ENCODE data around the gene ARMH4. TPM values are rescaled to one million over a fixed set of nuclear protein-coding genes. Genes with fewer than 3 reads are reported as not detected.

Gene ARMH4
- total RNA-seq, 2 donors from 2014 or later: 0.14 TPM; not detected in 1

DNA sequence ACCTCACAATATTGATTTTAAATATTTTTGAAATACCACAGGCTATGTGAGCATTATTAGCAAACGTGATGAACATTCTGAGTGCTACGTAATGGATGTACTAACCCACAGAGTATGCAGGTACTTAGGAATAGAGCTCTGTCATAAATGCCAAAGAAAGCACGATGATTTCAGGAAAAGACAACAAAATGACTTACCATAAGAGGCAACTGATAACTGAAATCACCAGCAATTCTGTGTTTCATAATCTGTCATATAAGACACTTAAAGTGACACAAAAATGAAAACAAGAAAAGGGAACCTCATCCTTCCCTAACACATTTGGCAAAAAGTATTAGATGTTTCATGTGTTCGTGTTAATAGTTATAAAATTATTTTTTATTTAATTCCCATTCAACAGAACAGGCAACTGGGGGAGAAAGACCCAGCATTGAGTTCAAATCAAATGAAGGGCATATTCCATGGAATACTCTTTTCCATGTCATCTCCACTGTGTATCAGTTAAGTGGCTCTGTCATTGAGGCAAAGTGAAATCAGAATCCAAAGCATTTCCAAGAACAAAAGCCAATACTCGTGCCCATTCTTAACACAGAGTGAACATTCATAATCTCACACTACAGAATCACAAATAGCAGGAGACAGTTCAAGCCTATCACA is 30.4 kb downstream of the ARMH4 start:
- Mint-ChIP-seq H3K9me3 (peaks cover 5 to 10% of the 10 kb centered on the region in 2 donors), H3K27ac (no peak overlapping the region), H3K36me3 (peaks cover 7 to 11% of the 10 kb centered on the region in 2 donors)
- no peak for DNase-seq (ENCODE audit: low spot score in 2 of 2)
- no peak for ATAC-seq

DNA sequence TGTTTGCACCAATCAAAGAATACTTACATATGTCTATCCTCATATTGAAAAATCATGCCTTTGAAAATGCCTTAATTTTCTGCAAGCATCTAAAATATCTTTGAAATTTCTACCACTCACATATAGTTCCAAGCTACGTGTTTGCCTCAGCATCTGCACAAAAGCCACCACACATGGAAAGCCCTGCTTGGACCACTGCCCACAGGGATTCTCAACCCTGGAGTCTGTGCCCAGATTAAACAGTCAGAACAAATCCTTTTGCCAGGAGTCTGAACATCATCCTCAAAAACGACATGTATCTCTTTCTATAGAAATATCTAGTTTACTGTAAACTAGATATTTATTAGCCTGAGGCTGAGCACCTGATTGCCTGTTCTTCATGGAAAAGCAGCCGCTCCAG is 32.6 kb downstream of the ARMH4 start:
- ATAC-seq: no peak
- H3K36me3 Mint-ChIP-seq: no peaks in the 10 kb centered on the region
- no peak for DNase-seq (ENCODE audit: low spot score in 2 of 2)
- H3K27ac Mint-ChIP-seq: no peak overlapping the region
- no peaks in the 10 kb centered on the region for H3K9me3 Mint-ChIP-seq

DNA sequence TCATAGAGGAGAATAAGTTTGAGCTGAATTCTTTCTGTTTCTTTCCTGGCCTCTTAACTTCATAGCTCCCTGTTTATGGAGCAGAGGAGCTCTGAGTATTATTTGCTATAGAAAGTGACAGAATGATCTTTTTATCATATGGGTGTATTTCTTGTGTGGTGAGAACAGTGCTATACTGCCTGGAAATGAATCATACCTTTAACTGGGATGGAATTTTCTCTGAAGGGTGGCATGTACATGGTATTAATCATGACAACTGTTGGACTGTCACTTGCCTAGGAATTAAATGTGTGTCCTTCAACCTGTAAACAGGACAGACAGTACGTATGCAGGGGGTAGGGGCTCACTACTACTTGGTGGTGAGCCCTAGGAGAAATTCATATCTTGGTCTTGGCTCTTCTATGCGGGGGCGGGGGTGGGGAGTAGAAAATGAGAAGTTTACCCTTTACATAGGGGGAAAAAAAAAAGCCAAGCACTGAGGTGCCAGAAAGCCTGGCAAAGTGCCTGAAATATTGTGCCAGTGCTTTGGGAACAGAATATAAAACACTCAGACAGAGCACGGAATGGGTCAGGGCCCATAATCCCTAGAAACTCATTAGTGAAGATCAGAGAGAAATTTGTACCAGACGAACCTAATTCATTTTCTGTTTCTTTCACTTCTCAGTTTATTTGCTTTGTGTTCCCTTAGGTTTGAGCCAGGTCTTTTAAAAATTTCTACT is 33.8 kb downstream of the ARMH4 start:
- ATAC-seq: no peak
- Mint-ChIP-seq H3K27ac (no peak overlapping the region), H3K36me3 (no peaks in the 10 kb centered on the region), H3K9me3 (no peaks in the 10 kb centered on the region)
- no peak for DNase-seq (ENCODE audit: low spot score in 2 of 2)

DNA sequence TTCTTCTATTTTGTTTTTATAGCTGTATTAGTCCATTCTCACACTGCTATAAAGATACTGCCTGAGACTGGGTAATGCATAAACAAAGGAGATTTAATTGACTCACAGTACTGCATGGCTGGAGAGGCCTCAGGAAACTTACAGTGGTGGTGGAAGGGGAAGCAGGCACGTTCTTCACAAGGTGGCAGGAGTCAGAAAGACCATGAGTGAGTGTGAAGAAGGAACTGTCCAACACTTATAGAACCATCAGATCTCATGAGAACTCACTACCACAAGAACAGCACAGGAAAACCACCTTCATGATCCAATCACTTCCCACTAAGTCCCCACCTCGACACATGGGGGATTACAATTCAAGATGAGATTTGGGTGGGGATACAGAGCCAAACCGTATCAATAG is 42.3 kb downstream of the ARMH4 start:
- ATAC-seq (no peak), DNase-seq (ENCODE audit: low spot score in 2 of 2) (no peak)
- no peaks in the 10 kb centered on the region for H3K9me3 Mint-ChIP-seq
- no peak overlapping the region for H3K27ac Mint-ChIP-seq
- H3K36me3 Mint-ChIP-seq: no peaks in the 10 kb centered on the region

DNA sequence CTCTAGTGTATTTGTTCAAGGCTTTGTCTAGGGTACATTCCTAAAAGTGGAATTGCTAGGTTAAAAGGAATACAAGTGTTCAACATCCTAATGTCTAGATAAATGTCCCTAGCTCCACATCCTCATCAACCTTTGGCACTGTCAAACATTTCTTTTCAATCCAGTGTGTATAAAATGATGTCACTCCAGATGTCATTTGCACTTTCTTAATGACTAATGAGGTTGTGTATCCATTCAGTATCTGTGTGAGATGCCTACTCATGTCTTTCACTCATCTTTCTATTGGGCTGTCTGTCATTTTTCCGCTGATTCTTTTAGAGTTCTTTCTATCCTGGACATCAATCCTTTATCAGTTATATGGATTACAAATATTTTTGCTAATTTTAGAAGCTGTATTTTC is 43.3 kb downstream of the ARMH4 start:
- DNase-seq (ENCODE audit: low spot score in 2 of 2) (no peak), ATAC-seq (peak; percentile 37 to 89)
- H3K27ac Mint-ChIP-seq: no peak overlapping the region
- H3K9me3 Mint-ChIP-seq: no peaks in the 10 kb centered on the region
- no peaks in the 10 kb centered on the region for H3K36me3 Mint-ChIP-seq

DNA sequence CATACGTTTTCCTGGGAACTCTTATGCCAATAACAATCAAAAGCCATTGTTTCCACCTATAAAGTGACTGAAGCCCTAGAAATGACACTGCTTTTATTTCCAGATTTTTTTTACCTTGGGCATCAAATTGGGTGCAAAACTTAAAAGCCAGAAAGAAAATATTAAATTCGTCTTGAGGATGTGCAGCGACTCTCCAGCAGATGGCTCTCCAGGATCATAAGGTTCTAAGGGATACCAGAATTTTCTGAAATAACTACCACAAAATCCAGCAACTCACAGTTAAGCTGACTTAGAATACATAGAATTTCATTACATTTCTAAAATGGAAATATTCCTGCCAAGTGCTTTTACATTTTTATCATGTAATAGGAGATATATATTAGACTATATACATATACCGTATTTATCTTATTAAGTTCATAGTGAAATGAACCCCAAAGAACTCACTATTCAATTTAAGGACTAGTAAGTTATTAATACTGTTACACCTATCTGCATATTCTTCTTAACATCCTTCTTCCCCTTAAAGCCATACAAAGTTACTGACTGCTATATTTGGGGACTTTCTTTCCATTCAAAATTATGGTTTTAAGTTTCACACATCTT is 44.0 kb downstream of the ARMH4 start:
- DNase-seq (ENCODE audit: low spot score in 2 of 2) (peak in 1 of 2 donors; percentile 34), ATAC-seq (no peak)
- Mint-ChIP-seq H3K36me3 (no peaks in the 10 kb centered on the region), H3K9me3 (no peaks in the 10 kb centered on the region), H3K27ac (no peak overlapping the region)

DNA sequence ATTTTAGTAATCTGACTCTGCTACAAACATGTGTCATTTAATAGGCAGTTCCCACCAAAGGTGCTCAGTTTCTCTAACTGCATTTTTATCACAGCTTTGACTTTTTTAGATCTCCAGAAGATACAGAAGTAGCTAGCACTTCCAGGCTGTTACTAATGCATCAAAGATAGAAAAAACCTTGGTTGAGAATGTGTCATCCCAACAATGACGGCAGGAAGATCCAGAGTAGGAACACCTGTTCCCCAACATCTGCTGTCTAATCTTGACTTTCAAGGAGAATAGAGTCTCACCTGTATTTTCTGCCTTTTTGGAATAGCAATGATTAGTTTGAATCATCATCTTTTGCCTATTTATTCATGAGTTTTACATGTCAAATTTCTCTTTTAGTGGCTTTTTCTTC is 45.0 kb downstream of the ARMH4 start:
- Mint-ChIP-seq H3K36me3 (no peaks in the 10 kb centered on the region), H3K27ac (no peak overlapping the region), H3K9me3 (no peaks in the 10 kb centered on the region)
- DNase-seq (ENCODE audit: low spot score in 2 of 2) (no peak), ATAC-seq (no peak)

DNA sequence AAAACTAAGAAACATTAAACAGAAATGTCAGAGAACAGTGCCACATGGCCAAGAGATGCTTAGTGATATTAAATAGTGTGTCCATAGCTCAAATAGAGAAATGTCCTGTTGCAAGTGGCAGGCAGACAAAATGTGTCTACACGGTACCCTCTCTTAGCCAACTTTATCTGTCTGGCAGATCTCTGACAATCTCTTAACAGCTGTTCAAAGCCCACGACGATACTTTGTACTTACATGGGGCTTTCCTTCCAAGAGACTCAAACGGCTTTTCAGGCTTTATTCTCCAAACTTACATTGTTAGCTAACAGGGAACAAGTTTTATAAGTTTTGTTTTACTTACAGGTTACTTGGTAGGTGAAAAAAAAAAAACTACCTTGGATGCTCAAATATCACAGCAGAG is 45.6 kb downstream of the ARMH4 start:
- no peak overlapping the region for H3K27ac Mint-ChIP-seq
- DNase-seq (ENCODE audit: low spot score in 2 of 2) (no peak), ATAC-seq (no peak)
- no peaks in the 10 kb centered on the region for H3K36me3 Mint-ChIP-seq
- H3K9me3 Mint-ChIP-seq: no peaks in the 10 kb centered on the region

DNA sequence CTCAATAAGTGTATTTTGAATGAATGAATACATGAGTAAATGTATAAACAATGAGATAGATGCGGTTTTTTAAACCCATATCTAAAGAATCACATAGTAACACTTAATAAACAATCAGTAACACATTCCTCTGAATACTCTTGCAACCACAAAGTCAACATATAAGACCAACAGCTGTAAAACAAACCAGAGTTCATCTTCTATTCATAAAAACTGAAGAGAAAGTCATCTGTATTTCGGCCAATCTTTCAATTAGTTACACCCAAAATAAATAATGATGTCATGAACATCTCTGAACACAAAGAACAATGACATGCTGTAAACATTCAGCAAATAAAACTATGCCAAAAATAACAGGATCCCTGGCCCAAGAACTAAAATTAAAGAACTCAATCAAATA is 47.2 kb downstream of the ARMH4 start:
- no peak for ATAC-seq
- Mint-ChIP-seq H3K36me3 (no peaks in the 10 kb centered on the region), H3K9me3 (no peaks in the 10 kb centered on the region), H3K27ac (no peak overlapping the region)
- DNase-seq (ENCODE audit: low spot score in 2 of 2): no peak

DNA sequence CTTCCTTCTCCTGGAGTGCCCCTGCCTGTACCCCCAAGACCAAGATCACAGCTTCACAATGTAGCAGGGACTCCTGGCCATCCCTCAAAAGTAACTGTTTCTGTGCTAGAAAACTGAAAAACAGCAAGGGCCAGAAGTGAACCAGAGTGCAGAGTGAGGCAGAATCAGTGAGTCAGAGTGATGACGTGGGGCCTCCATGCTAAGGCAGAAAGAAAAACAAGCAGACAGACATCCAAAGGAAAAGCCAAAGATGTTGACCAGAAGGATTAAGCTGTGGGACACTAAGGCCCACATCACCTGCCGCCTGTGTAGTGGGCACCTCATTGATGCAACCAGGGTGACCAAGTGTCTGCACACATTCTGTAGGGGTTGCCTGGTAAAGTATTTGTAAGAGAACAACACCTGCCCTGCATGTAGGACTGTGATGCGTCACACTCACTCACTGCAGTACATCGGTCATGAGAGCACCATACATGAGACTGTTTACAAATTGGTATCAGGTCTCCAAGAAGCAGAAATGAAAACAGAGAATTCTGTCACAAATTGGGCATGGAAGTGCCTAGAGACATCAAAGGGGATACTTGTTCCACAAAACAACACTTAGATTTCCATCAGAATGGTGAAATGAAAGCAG is 51.2 kb downstream of the ARMH4 start:
- Mint-ChIP-seq H3K9me3 (no peaks in the 10 kb centered on the region), H3K36me3 (no peaks in the 10 kb centered on the region), H3K27ac (no peak overlapping the region)
- ATAC-seq (peak in 1 of 2 donors; percentile 84), DNase-seq (ENCODE audit: low spot score in 2 of 2) (no peak)

DNA sequence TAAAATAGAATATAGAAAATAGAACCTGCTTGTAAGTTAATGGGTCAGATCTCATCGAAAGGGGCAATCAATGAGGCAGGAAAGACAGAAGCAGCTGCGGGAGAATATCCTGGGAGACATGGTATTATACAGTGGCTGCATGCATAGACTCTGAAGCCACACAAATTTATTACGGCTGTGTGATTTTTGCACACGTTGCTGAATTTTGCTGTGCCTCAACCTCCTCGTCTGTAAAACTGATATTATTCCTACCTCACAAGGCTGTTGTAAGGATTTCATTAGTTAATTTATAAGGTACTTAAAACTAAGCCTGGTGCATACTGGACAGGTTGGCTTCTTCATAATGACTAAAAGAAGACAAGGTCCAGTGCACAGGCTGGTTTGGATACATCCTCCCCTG is 52.3 kb downstream of the ARMH4 start:
- DNase-seq (ENCODE audit: low spot score in 2 of 2) (no peak), ATAC-seq (no peak)
- Mint-ChIP-seq H3K9me3 (no peaks in the 10 kb centered on the region), H3K36me3 (no peaks in the 10 kb centered on the region), H3K27ac (no peak overlapping the region)

DNA sequence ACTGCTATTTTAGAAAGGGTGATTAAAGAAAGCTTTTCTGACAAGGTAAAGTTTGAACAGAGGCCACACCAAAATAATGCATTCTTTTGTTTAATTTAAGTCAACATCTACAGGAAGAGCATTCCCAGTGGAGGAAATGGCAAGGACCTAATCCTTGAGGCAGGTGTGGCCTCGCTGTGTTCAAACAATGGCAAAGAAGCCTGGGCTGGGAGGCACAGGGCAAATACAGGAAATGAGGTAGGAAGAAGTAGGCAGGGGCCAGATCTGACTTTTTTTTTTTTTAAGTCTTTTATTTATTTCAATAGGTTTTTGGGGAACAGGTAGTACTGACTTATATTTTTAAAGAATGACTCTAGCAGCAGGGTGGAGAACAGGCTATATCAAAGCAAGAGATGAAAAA is 53.5 kb downstream of the ARMH4 start:
- Mint-ChIP-seq H3K27ac (no peak overlapping the region), H3K36me3 (no peaks in the 10 kb centered on the region), H3K9me3 (no peaks in the 10 kb centered on the region)
- DNase-seq (ENCODE audit: low spot score in 2 of 2) (no peak), ATAC-seq (no peak)

DNA sequence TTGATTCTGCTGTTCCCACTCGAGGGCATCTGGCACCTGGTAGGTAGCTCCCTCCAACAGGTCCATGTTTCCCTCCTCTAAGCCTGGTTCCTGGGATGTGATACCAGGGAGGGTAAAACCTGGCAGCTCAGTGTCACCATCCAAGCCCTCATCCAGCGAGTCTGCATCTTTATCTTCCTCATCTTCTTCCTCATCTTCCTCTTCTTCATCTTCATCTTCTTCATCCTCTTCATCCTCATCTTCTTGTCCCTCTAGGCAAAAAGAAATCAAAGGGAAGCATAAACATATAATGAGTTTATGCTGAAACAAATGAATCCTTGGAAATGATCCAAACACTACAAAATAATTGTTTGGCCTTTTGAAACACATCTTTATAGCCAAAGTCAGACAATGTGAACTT is 55.3 kb downstream of the ARMH4 start:
- Mint-ChIP-seq H3K27ac (peak overlapping the region in 1 of 2 donors; percentile 86), H3K36me3 (no peaks in the 10 kb centered on the region), H3K9me3 (no peaks in the 10 kb centered on the region)
- DNase-seq (ENCODE audit: low spot score in 2 of 2) (no peak), ATAC-seq (no peak)

DNA sequence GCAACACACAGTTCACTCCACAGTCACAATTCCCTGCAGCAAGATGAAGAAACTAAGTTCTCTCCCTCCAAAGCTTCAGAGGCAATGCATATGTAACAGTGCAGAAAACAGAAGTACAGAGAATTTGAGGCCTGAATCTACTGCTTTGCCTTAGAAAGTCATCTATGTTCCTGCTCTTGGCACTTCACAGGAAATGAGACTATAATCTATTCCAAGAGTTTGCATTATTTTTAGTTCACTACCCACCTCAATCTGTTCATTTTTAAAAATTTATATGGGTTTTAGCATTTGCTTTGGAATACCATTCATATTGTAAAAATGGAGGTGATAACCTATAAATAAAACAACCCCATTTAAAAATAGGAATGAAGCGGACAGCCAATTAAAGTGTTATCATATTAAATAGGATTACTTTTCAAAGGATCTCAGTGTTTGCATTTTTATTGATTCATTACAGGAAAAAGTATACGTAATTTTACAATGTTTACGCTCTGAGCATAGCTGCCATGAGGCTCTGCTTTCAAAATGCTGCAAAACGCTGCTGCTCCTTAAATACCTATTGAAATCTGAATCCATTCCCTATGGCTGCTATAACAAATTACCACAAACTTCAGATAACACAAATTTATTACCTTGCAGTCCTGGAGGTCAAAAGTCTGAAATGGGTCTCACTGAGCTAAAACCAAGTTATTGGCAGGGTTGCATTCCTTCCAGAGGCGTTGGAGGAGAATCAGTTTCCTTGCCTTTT is 60.0 kb downstream of the ARMH4 start:
- DNase-seq (ENCODE audit: low spot score in 2 of 2) (no peak), ATAC-seq (no peak)
- Mint-ChIP-seq H3K27ac (no peak overlapping the region), H3K9me3 (no peaks in the 10 kb centered on the region), H3K36me3 (no peaks in the 10 kb centered on the region)

DNA sequence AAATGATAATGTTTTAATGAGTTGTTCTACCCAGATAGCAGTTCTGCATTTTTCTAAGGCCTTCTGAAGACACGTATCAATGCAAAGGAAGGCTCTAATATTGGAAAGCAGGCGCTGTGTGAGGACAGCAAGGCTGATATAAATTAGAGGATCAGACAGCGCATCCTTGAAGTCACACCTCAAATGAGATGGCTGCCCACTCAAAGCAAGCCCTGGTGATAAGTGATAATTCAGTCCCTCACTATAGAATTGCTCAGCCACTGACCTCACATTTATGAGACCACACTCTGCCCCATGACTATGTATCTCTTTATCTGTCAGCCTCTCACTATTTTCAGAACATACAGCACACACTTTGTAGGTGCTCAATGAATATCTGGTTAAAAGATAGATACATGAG is 62.4 kb downstream of the ARMH4 start:
- H3K9me3 Mint-ChIP-seq: no peaks in the 10 kb centered on the region
- no peak for ATAC-seq
- no peaks in the 10 kb centered on the region for H3K36me3 Mint-ChIP-seq
- H3K27ac Mint-ChIP-seq: no peak overlapping the region
- no peak for DNase-seq (ENCODE audit: low spot score in 2 of 2)

DNA sequence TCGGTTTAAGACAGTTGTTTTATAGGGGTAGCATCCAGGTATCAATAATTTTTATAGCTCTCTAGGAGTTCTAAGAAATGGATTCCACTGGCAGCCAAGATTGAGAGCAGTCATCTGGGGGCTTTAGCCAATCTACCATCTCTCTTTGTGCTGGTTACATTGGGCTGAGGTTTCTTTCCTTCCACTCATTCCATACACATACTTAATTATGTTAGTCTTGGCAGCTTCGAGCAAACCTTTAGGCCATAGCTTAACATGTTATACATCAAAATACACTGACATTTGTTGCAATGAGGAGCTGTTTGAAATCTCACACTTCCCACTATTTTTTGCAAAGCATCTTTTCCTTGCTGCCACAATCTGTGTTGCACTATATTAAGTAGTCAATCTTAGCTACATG is 63.1 kb downstream of the ARMH4 start:
- Mint-ChIP-seq H3K27ac (no peak overlapping the region), H3K36me3 (no peaks in the 10 kb centered on the region), H3K9me3 (no peaks in the 10 kb centered on the region)
- ATAC-seq (no peak), DNase-seq (ENCODE audit: low spot score in 2 of 2) (no peak)

DNA sequence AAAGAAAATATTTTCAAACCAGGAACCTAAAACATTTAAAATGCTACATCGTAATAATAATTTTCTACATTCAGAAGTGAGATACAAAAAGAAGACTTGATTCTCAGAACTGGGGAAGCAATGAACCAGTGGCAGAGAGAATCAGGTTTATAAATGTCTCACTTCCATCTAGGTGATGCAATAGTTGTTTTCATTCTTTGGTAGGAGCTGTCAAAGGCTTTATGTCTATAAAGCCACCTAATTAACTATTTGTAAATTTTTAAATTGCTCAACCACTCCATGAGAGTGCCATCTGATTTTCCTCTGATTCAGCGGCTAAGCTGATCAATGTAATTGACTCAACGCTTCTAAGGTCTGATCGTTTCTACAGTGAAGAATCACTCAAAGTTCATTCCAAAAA is 66.1 kb downstream of the ARMH4 start:
- ATAC-seq: no peak
- Mint-ChIP-seq H3K36me3 (no peaks in the 10 kb centered on the region), H3K9me3 (no peaks in the 10 kb centered on the region), H3K27ac (no peak overlapping the region)
- DNase-seq (ENCODE audit: low spot score in 2 of 2): no peak
